ENCODE results near the gene PTK7.

Gene PTK7

GRCh38 chr6:43141644-43142043 lies 65.5 kb downstream of the PTK7 start:
- Histone ChIP-seq H3K27me3 (ENCODE audit: control insufficient read depth in 1 of 2, insufficient read depth in 2 of 2, low read length in 2 of 2) (no peaks in the 10 kb centered on the region), H3K4me3 (ENCODE audit: low read depth in 1 of 2, low read length in 2 of 2) (no peak overlapping the region), H3K36me3 (ENCODE audit: insufficient read depth, low read length) (no peaks in the 10 kb centered on the region), H3K4me1 (ENCODE audit: insufficient read depth, low read length) (peaks cover 11% of the 10 kb centered on the region), H3K27ac (ENCODE audit: low read depth, low read length) (no peak overlapping the region), H3K9ac (ENCODE audit: low read length) (no peak overlapping the region), H3K9me3 (ENCODE audit: low read length) (no peaks in the 10 kb centered on the region)

DNA sequence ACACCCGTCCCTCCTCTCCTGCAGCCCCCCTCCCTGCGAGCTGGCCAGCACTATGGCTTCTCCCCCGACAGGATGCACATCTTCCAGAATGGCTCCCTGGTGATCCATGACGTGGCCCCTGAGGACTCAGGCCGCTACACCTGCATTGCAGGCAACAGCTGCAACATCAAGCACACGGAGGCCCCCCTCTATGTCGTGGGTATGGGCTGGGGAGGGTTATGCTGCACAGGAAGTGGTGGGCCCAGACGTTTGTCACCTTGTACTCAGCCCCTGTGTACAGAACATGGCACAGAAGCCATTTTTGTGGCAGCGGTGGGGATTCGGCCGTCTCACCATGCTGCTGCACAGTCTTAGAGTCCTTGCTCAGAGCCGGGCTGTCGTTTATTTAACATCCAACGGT lies 66.0 kb downstream of the PTK7 start:
- H3K4me1 ChIP-seq (ENCODE audit: insufficient read depth, low read length): peaks cover 11% of the 10 kb centered on the region
- H3K9me3 ChIP-seq (ENCODE audit: low read length): no peaks in the 10 kb centered on the region
- no peak overlapping the region for H3K27ac ChIP-seq (ENCODE audit: low read depth, low read length)
- H3K9ac ChIP-seq (ENCODE audit: low read length): no peak overlapping the region
- H3K36me3 ChIP-seq (ENCODE audit: insufficient read depth, low read length): no peaks in the 10 kb centered on the region
- no peaks in the 10 kb centered on the region for H3K27me3 ChIP-seq (ENCODE audit: control insufficient read depth in 1 of 2, insufficient read depth in 2 of 2, low read length in 2 of 2)
- H3K4me3 ChIP-seq (ENCODE audit: low read depth in 1 of 2, low read length in 2 of 2): no peak overlapping the region

DNA sequence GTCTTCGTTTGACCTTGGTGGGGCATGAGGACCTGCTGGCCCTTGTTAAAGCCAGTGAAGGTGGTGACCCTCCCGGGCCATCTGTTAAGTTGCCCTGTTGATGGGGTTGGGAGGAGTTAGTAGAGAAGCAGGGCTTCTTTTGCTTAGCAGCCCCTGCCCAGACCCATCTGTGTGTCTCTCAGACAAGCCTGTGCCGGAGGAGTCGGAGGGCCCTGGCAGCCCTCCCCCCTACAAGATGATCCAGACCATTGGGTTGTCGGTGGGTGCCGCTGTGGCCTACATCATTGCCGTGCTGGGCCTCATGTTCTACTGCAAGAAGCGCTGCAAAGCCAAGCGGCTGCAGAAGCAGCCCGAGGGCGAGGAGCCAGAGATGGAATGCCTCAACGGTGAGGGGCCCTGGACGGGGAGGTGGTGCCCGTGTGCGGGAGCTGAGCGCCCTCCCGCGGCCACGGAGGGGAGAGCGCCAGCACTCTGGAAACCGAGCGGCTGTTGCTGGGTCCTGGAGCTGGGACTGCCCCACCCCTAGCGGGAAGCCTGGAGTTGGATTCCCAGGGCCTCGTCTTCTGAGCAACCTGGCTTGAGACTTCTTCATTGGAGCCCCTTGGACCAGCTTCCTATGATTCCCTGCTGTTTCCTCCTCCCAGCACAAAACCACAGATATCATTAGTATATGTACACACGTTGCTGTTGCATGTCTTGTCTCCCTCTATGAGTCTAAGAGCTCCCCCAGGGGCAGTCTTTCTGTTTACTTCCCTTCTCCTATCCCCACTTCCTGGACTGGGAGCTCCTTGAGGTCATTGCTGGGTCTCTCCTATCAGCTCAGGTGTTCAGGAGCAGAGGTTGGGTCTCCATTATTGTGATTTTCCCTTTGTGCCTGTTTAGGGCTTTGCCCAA lies 67.4 kb downstream of the PTK7 start:
- H3K9ac ChIP-seq (ENCODE audit: low read length): no peak overlapping the region
- H3K4me1 ChIP-seq (ENCODE audit: insufficient read depth, low read length): peaks cover 11% of the 10 kb centered on the region
- no peak overlapping the region for H3K4me3 ChIP-seq (ENCODE audit: low read depth in 1 of 2, low read length in 2 of 2)
- H3K36me3 ChIP-seq (ENCODE audit: insufficient read depth, low read length): no peaks in the 10 kb centered on the region
- peak overlapping the region; percentile 47 for H3K27ac ChIP-seq (ENCODE audit: low read depth, low read length)
- H3K9me3 ChIP-seq (ENCODE audit: low read length): no peaks in the 10 kb centered on the region
- H3K27me3 ChIP-seq (ENCODE audit: control insufficient read depth in 1 of 2, insufficient read depth in 2 of 2, low read length in 2 of 2): no peaks in the 10 kb centered on the region

GRCh38 chr6:43144879-43145278 lies 68.8 kb downstream of the PTK7 start:
- H3K27me3 ChIP-seq (ENCODE audit: control insufficient read depth in 1 of 2, insufficient read depth in 2 of 2, low read length in 2 of 2): no peaks in the 10 kb centered on the region
- peaks cover 11% of the 10 kb centered on the region for H3K4me1 ChIP-seq (ENCODE audit: insufficient read depth, low read length)
- H3K27ac ChIP-seq (ENCODE audit: low read depth, low read length): no peak overlapping the region

GRCh38 chr6:43146261-43146660 lies 70.1 kb downstream of the PTK7 start:
- no peaks in the 10 kb centered on the region for H3K36me3 ChIP-seq (ENCODE audit: insufficient read depth, low read length)
- no peaks in the 10 kb centered on the region for H3K9me3 ChIP-seq (ENCODE audit: low read length)
- no peaks in the 10 kb centered on the region for H3K27me3 ChIP-seq (ENCODE audit: control insufficient read depth in 1 of 2, insufficient read depth in 2 of 2, low read length in 2 of 2)
- H3K4me1 ChIP-seq (ENCODE audit: insufficient read depth, low read length): peaks cover 11% of the 10 kb centered on the region
- no peak overlapping the region for H3K4me3 ChIP-seq (ENCODE audit: low read depth in 1 of 2, low read length in 2 of 2)
- H3K27ac ChIP-seq (ENCODE audit: low read depth, low read length): no peak overlapping the region
- H3K9ac ChIP-seq (ENCODE audit: low read length): no peak overlapping the region

More at GRCh38 chr6:43144879-43145278, 68.8 kb downstream of the PTK7 start:
- Histone ChIP-seq H3K36me3 (ENCODE audit: insufficient read depth, low read length) (no peaks in the 10 kb centered on the region), H3K4me3 (ENCODE audit: low read depth in 1 of 2, low read length in 2 of 2) (no peak overlapping the region), H3K9ac (ENCODE audit: low read length) (no peak overlapping the region), H3K9me3 (ENCODE audit: low read length) (no peaks in the 10 kb centered on the region)

- Histone ChIP-seq H3K36me3 (ENCODE audit: insufficient read depth, low read length) (no peaks in the 10 kb centered on the region), H3K4me1 (ENCODE audit: insufficient read depth, low read length) (peaks cover 11% of the 10 kb centered on the region), H3K9me3 (ENCODE audit: low read length) (no peaks in the 10 kb centered on the region), H3K27me3 (ENCODE audit: control insufficient read depth in 1 of 2, insufficient read depth in 2 of 2, low read length in 2 of 2) (no peaks in the 10 kb centered on the region), H3K4me3 (ENCODE audit: low read depth in 1 of 2, low read length in 2 of 2) (no peak overlapping the region), H3K27ac (ENCODE audit: low read depth, low read length) (no peak overlapping the region), H3K9ac (ENCODE audit: low read length) (no peak overlapping the region)
Observed at GRCh38 chr6:43146709-43147688, 70.9 kb downstream of the PTK7 start.

GRCh38 chr6:43147691-43148477 lies 71.8 kb downstream of the PTK7 start:
- Histone ChIP-seq H3K9me3 (ENCODE audit: low read length) (no peaks in the 10 kb centered on the region), H3K36me3 (ENCODE audit: insufficient read depth, low read length) (no peaks in the 10 kb centered on the region), H3K27ac (ENCODE audit: low read depth, low read length) (no peak overlapping the region), H3K9ac (ENCODE audit: low read length) (no peak overlapping the region), H3K27me3 (ENCODE audit: control insufficient read depth in 1 of 2, insufficient read depth in 2 of 2, low read length in 2 of 2) (no peaks in the 10 kb centered on the region), H3K4me3 (ENCODE audit: low read depth in 1 of 2, low read length in 2 of 2) (no peak overlapping the region), H3K4me1 (ENCODE audit: insufficient read depth, low read length) (peaks cover 10% of the 10 kb centered on the region)

DNA sequence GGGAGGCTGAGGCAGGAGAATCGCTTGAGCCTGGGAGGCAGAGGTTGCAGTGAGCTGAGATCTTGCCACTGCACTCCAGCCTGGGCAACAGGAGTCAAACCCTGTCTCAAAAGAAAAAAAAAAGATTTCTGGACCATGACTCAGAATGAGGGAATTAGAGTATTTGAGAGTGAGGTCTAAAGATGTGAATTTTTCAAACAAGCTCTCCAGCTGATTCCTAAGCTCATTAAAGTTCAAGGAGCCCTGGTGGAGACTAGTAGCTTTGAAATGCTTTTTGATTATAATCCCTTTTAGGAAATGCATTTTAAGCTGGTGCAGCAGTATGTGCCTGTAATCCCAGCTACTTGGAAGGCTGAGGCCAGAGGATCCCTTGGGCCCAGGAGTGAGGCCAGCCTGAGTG lies 73.2 kb downstream of the PTK7 start:
- Histone ChIP-seq H3K36me3 (ENCODE audit: insufficient read depth, low read length) (no peaks in the 10 kb centered on the region), H3K9me3 (ENCODE audit: low read length) (no peaks in the 10 kb centered on the region), H3K9ac (ENCODE audit: low read length) (no peak overlapping the region), H3K27ac (ENCODE audit: low read depth, low read length) (no peak overlapping the region), H3K4me3 (ENCODE audit: low read depth in 1 of 2, low read length in 2 of 2) (no peak overlapping the region), H3K27me3 (ENCODE audit: control insufficient read depth in 1 of 2, insufficient read depth in 2 of 2, low read length in 2 of 2) (no peaks in the 10 kb centered on the region), H3K4me1 (ENCODE audit: insufficient read depth, low read length) (no peaks in the 10 kb centered on the region)

- H3K36me3 ChIP-seq (ENCODE audit: insufficient read depth, low read length): no peaks in the 10 kb centered on the region
- no peaks in the 10 kb centered on the region for H3K4me1 ChIP-seq (ENCODE audit: insufficient read depth, low read length)
- H3K27me3 ChIP-seq (ENCODE audit: control insufficient read depth in 1 of 2, insufficient read depth in 2 of 2, low read length in 2 of 2): no peaks in the 10 kb centered on the region
- H3K4me3 ChIP-seq (ENCODE audit: low read depth in 1 of 2, low read length in 2 of 2): no peak overlapping the region
- no peak overlapping the region for H3K27ac ChIP-seq (ENCODE audit: low read depth, low read length)
- H3K9ac ChIP-seq (ENCODE audit: low read length): no peak overlapping the region
- H3K9me3 ChIP-seq (ENCODE audit: low read length): no peaks in the 10 kb centered on the region
Observed at GRCh38 chr6:43150051-43150751, 74.1 kb downstream of the PTK7 start.

DNA sequence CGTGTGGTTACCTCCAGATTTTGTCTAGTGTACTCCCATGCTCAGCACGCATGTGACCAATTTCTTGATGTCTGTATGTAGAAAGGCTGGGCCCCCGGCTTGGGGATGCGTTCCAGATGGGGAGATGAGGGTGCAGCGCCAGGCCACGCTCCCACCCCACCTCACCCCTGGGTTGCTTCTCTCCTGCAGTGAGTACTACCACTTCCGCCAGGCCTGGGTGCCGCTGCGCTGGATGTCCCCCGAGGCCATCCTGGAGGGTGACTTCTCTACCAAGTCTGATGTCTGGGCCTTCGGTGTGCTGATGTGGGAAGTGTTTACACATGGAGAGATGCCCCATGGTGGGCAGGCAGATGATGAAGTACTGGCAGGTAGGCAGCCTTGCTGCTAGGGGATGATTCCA lies 83.5 kb downstream of the PTK7 start:
- Histone ChIP-seq H3K9ac (ENCODE audit: low read length) (no peak overlapping the region), H3K9me3 (ENCODE audit: low read length) (no peaks in the 10 kb centered on the region), H3K4me3 (ENCODE audit: low read depth in 1 of 2, low read length in 2 of 2) (no peak overlapping the region), H3K27me3 (ENCODE audit: control insufficient read depth in 1 of 2, insufficient read depth in 2 of 2, low read length in 2 of 2) (no peaks in the 10 kb centered on the region), H3K36me3 (ENCODE audit: insufficient read depth, low read length) (no peaks in the 10 kb centered on the region), H3K27ac (ENCODE audit: low read depth, low read length) (no peak overlapping the region), H3K4me1 (ENCODE audit: insufficient read depth, low read length) (no peaks in the 10 kb centered on the region)
